ENCODE data around the gene MAG. TPM values are rescaled to one million over a fixed set of nuclear protein-coding genes. Genes with fewer than 3 reads are reported as not detected.
A peak's percentile ranks its signal among the peaks of the same experiment; 100 is the strongest.

Gene MAG
- total and polyA plus RNA-seq, 9 of the 15 experiments (the other 6 are each of a cell fraction or from before 2014, with no cell fraction given): 0.11 to 10.0 (median 1.6) TPM

GRCh38 chr19:35249146-35249847 is 42.7 kb upstream of the MAG start (continued):
- TF ChIP-seq RBBP5 (IDR thresholded peaks at IDR 0.05; ENCODE audit: borderline replicate concordance, insufficient read depth, low read length, poor library complexity, severe bottlenecking) (peak; percentile 31), POLR2H (tag; IDR thresholded peaks at IDR 0.05; ENCODE audit: low read depth) (no peak), ZNF134 (CRISPR knock-in tag; conservative IDR thresholded peaks at IDR 0.05) (no peak), HDAC3 (IDR thresholded peaks at IDR 0.05; ENCODE audit: borderline replicate concordance, partially characterized antibody) (no peak), HCFC1 (IDR thresholded peaks at IDR 0.05; ENCODE audit: low read depth, low read length) (no peak), ARID3A (IDR thresholded peaks at IDR 0.05; ENCODE audit: borderline replicate concordance, low read depth, low read length) (no peak), SPI1 (IDR thresholded peaks at IDR 0.05; ENCODE audit: borderline replicate concordance, low read depth, low read length) (peak; percentile 14; the same call in 1 of the 2 replicates), PTBP1 (IDR thresholded peaks at IDR 0.05; ENCODE audit: low read depth, low read length) (no peak), SAFB (IDR thresholded peaks at IDR 0.05; ENCODE audit: borderline replicate concordance, low read depth, low read length) (0 out of 2 replicates have a peak, but pooled peaks have one; percentile 40), PHF21A (IDR thresholded peaks at IDR 0.05; ENCODE audit: borderline replicate concordance, low read depth) (no peak), AFF1 (IDR thresholded peaks at IDR 0.05; ENCODE audit: low read depth in 1 of 2, partially characterized antibody in 2 of 2) (no peak), SMARCA4 (IDR thresholded peaks at IDR 0.05) (peak; percentile 15; the same call in 1 of the 2 replicates), ZNF668 (CRISPR knock-in tag; IDR thresholded peaks at IDR 0.05) (no peak)
- TF ChIP-seq, protein P1, sequence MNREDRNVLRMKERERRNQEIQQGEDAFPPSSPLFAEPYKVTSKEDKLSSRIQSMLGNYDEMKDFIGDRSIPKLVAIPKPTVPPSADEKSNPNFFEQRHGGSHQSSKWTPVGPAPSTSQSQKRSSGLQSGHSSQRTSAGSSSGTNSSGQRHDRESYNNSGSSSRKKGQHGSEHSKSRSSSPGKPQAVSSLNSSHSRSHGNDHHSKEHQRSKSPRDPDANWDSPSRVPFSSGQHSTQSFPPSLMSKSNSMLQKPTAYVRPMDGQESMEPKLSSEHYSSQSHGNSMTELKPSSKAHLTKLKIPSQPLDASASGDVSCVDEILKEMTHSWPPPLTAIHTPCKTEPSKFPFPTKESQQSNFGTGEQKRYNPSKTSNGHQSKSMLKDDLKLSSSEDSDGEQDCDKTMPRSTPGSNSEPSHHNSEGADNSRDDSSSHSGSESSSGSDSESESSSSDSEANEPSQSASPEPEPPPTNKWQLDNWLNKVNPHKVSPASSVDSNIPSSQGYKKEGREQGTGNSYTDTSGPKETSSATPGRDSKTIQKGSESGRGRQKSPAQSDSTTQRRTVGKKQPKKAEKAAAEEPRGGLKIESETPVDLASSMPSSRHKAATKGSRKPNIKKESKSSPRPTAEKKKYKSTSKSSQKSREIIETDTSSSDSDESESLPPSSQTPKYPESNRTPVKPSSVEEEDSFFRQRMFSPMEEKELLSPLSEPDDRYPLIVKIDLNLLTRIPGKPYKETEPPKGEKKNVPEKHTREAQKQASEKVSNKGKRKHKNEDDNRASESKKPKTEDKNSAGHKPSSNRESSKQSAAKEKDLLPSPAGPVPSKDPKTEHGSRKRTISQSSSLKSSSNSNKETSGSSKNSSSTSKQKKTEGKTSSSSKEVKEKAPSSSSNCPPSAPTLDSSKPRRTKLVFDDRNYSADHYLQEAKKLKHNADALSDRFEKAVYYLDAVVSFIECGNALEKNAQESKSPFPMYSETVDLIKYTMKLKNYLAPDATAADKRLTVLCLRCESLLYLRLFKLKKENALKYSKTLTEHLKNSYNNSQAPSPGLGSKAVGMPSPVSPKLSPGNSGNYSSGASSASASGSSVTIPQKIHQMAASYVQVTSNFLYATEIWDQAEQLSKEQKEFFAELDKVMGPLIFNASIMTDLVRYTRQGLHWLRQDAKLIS (CRISPR knock-in tag; IDR thresholded peaks at IDR 0.05): no peak
- TF ChIP-seq, protein P2, sequence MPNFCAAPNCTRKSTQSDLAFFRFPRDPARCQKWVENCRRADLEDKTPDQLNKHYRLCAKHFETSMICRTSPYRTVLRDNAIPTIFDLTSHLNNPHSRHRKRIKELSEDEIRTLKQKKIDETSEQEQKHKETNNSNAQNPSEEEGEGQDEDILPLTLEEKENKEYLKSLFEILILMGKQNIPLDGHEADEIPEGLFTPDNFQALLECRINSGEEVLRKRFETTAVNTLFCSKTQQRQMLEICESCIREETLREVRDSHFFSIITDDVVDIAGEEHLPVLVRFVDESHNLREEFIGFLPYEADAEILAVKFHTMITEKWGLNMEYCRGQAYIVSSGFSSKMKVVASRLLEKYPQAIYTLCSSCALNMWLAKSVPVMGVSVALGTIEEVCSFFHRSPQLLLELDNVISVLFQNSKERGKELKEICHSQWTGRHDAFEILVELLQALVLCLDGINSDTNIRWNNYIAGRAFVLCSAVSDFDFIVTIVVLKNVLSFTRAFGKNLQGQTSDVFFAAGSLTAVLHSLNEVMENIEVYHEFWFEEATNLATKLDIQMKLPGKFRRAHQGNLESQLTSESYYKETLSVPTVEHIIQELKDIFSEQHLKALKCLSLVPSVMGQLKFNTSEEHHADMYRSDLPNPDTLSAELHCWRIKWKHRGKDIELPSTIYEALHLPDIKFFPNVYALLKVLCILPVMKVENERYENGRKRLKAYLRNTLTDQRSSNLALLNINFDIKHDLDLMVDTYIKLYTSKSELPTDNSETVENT (CRISPR knock-in tag; IDR thresholded peaks at IDR 0.05): no peak

Measured in K562 (cell line).